AG04450 (cell line): ENCODE results near the gene SORCS2. TPM values are rescaled to one million over a fixed set of nuclear protein-coding genes. Genes with fewer than 3 reads are reported as not detected.

ENCODE experiments used
- CTCF ChIA-PET: fragments of 300-600, 350-600 bp; formaldehyde crosslinking; extraction: SDS; loops from one replicate; lab custom pipeline; 2022; ENCODE audit warnings: antibody characterized with exemption, inconsistent platforms; lab: Charles Lee
- POLR2A ChIA-PET: fragments of 350-600 bp; formaldehyde crosslinking; extraction: SDS; loops from one replicate; lab custom pipeline; 2021; ENCODE audit warnings: antibody characterized with exemption, inconsistent platforms; lab: Yijun Ruan, JAX
- DNase-seq: peaks from one replicate; pipeline ENCODE4 v3.0.0-alpha.2; 2011; ENCODE audit warnings: low read depth, low spot score
- H3K27ac ChIP-seq: one replicate; pipeline ENCODE4 v1.5.1; 2012; ENCODE audit warnings: low read depth, low read length, control low read depth
- H3K27me3 ChIP-seq: one replicate; pipeline ENCODE4 v1.6.0; 2012; ENCODE audit warnings: low read length; ENCODE audit not compliant: control insufficient read depth, insufficient read depth
- H3K4me3 ChIP-seq: 2 replicates; pipeline ENCODE4 v1.5.1; 2011; ENCODE audit warnings: mild to moderate bottlenecking, low read depth, low read length, control low read depth
- H3K9me3 ChIP-seq: 2 replicates; pipeline ENCODE4 v1.5.1; 2012; ENCODE audit warnings: low read length; ENCODE audit not compliant: control insufficient read depth, insufficient read depth
- polyA plus RNA-seq: library from polyadenylated mRNA; depleted of rRNA; stranded (reverse); fragments of >200 nt; gene quantifications from 2 replicates; pipeline ENCODE4 v1.2.3, GENCODE V29; 2011
- TF ChIP-seq, protein P1 (sequence below): IDR thresholded peaks from 2 replicates; pipeline ENCODE4 v1.5.1; 2011; ENCODE audit warnings: low read depth, low read length, control low read depth, inconsistent platforms

The SORCS2 gene
- polyA plus RNA-seq, 1 experiment, result 0.29 TPM

DNA sequence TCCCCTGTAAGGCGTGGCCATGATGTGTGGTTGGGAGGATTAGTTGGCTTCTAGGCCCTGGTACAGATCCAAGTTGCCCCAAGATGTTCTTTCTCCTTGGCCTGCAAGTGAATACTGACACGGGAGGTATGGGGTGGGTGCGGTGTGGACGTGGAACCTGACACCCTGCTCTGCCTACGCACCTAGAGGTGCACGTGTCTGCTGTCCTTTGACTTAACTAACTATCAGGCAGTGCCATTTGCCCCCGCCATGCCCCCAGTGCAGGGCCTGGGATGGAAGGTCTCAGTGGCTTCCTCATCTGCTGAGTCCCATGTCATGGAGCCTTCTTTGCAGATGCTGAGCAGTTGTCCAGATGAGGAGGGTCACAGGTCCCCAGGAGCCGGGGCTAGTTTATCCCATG is 151.6 kb downstream of the SORCS2 start:
- H3K9me3 ChIP-seq, result peaks cover 16% of the 10 kb centered on the region
- no peak overlapping the region for H3K4me3 ChIP-seq
- DNase-seq, result no peak
- TF ChIP-seq, protein P1, sequence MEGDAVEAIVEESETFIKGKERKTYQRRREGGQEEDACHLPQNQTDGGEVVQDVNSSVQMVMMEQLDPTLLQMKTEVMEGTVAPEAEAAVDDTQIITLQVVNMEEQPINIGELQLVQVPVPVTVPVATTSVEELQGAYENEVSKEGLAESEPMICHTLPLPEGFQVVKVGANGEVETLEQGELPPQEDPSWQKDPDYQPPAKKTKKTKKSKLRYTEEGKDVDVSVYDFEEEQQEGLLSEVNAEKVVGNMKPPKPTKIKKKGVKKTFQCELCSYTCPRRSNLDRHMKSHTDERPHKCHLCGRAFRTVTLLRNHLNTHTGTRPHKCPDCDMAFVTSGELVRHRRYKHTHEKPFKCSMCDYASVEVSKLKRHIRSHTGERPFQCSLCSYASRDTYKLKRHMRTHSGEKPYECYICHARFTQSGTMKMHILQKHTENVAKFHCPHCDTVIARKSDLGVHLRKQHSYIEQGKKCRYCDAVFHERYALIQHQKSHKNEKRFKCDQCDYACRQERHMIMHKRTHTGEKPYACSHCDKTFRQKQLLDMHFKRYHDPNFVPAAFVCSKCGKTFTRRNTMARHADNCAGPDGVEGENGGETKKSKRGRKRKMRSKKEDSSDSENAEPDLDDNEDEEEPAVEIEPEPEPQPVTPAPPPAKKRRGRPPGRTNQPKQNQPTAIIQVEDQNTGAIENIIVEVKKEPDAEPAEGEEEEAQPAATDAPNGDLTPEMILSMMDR, result no peak
- no peak overlapping the region for H3K27ac ChIP-seq
- peaks cover 15% of the 10 kb centered on the region for H3K27me3 ChIP-seq
- ChIA-PET CTCF (no interaction called here), POLR2A (no interaction called here)

DNA sequence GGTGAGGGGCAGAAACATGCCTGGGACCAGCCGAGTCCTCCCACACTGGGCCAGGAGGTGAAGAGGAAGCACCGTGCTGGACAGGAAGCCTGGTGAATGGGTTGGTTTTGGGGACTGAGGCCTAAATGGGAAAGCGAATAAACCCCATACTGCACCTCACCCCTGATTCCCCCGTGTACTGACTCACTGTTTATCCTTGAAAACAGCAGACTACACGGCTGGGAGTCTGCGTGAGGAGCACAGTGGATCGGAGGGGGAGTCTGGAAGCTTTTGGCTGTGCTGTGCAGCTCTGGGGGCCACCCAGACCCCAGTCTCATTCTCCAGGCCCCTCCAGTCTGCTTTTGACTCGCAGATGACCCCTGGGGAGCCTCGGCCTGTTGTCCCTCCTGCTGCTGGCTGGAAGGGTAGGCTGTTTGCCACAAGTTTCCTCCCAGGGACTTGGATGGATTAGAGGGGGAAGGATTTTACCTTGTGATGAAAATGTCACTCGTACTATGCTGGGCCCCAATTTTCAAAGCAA is 152.4 kb downstream of the SORCS2 start:
- CTCF ChIA-PET, result no interaction called here
- POLR2A ChIA-PET, result no interaction called here

GRCh38 chr4:7347981-7348380 is 155.6 kb downstream of the SORCS2 start:
- no peak for DNase-seq
- no peak overlapping the region for H3K27ac ChIP-seq
- POLR2A ChIA-PET, result no interaction called here
- TF ChIP-seq, protein P1, result no peak
- peaks cover 23% of the 10 kb centered on the region for H3K27me3 ChIP-seq
- no peak overlapping the region for H3K4me3 ChIP-seq
- CTCF ChIA-PET, result no interaction called here
- no peaks in the 10 kb centered on the region; the same call in none of the 2 replicates for H3K9me3 ChIP-seq

More for the DNA sequence above, 152.4 kb downstream of the SORCS2 start:
- H3K9me3 ChIP-seq, result peaks cover 10% of the 10 kb centered on the region
- H3K27me3 ChIP-seq, result peaks cover 15% of the 10 kb centered on the region
- no peak for DNase-seq
- TF ChIP-seq, protein P1, result no peak
- no peak overlapping the region for H3K27ac ChIP-seq
- no peak overlapping the region for H3K4me3 ChIP-seq

DNA sequence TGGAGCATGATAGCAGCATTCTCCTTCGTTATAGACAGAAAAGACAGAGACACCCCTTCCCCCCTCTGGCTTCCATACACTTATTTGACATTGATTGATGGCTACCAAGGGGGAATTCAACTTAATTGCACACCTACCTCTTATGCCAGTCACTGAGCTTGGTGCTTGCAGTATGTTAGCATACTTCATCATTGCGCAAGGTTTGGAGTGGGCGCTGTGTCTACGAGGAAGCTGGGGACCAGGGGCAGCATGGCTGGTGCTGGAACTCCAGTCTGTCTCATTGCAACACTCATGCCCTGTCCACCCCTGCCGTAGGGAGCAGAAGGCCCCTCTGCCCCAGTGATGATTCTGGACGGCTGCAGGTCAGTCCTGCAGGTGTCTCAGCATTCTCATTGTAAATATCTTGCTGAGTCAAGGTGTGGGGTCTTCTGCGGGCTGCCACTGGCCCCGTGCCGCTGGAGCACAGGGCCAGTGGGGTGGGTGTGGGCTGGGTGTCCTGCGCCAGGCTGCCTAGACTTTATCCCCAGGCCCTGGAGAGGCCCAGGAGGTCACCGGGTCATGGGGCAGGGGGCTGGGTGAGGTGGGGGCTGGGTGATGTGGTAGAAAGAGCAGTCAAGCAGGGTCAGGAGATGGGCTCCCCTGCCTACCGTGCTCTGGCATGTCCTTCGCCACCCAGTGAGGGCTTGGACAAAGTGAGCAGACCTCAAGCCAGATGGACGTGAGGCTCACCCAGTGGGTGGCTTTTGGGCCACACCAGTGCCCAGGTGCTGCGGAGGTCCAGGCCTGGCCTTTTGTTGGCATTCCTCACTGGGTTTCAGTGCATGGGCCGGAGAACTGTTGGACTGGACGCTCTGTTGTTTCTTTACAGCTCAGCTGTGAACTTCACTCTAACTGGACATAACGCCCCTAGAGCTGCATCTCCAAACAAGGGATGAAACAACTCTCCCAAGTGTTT is 156.9 kb downstream of the SORCS2 start:
- POLR2A ChIA-PET, result no interaction called here
- CTCF ChIA-PET, result no interaction called here
- Histone ChIP-seq H3K9me3 (no peaks in the 10 kb centered on the region; the same call in 1 of the 2 replicates), H3K4me3 (no peak overlapping the region), H3K27me3 (peaks cover 29% of the 10 kb centered on the region), H3K27ac (no peak overlapping the region)
- TF ChIP-seq, protein P1, result no peak
- DNase-seq, result no peak

GRCh38 chr4:7350396-7350795 is 158.1 kb downstream of the SORCS2 start:
- no peak overlapping the region for H3K27ac ChIP-seq
- DNase-seq, result no peak
- CTCF ChIA-PET, result interaction anchor here (1.1 kb wide), 1 partner anchor 15 kb away, joined by 3 read pairs; no protein-coding TSS in a partner anchor

More at GRCh38 chr4:7350396-7350795, 158.1 kb downstream of the SORCS2 start:
- TF ChIP-seq, protein P1, result no peak
- H3K27me3 ChIP-seq, result peaks cover 26% of the 10 kb centered on the region
- H3K9me3 ChIP-seq, result no peaks in the 10 kb centered on the region; the same call in 1 of the 2 replicates
- POLR2A ChIA-PET, result no interaction called here
- no peak overlapping the region for H3K4me3 ChIP-seq
